A673 (cell line): Measurements from ENCODE around the gene HDGFL2. TPM values are rescaled to one million over a fixed set of nuclear protein-coding genes. Genes with fewer than 3 reads are reported as not detected.
A peak's percentile ranks its signal among the peaks of the same experiment; 100 is the strongest.

Source experiments
- BruUV-seq: library from RNA; stranded (reverse); fragments of 400-500 nt; replicated peaks from 2 replicates; lab custom pipeline; 2021; lab: Mats Ljungman, UMichigan
- CTCF ChIA-PET: fragments of 300-600 bp; sonication (Branson Sonifier 250); formaldehyde crosslinking; loops from one replicate; lab custom pipeline; 2022; ENCODE audit warnings: antibody characterized with exemption; lab: Charles Lee
- POLR2A ChIA-PET: fragments of 300-600 bp; sonication (Branson Sonifier 250); formaldehyde crosslinking; loops from one replicate; lab custom pipeline; 2022; ENCODE audit warnings: antibody characterized with exemption; ENCODE audit not compliant: low non-redundant PET; lab: Charles Lee
- DNase-seq: peaks from one replicate; pipeline ENCODE4 v3.0.0-alpha.2; 2015; ENCODE audit warnings: low spot score
- H3K27ac ChIP-seq: fragments of 200-600 bp; sonication (generic); 2 replicates; pipeline ENCODE4 v1.5.1; 2016; ENCODE audit warnings: mixed run types, low read depth, mild to moderate bottlenecking, mixed read lengths, antibody characterized with exemption, low read length; ENCODE audit not compliant: poor library complexity, severe bottlenecking
- H3K27me3 ChIP-seq: fragments of 200-600 bp; sonication (generic); replicated peaks from 2 replicates; pipeline ENCODE4 v1.6.1; 2017; ENCODE audit warnings: mixed run types, low read depth, mild to moderate bottlenecking, mixed read lengths, antibody characterized with exemption, low read length; ENCODE audit not compliant: insufficient read depth, poor library complexity
- H3K36me3 ChIP-seq: fragments of 200-600 bp; sonication (generic); 2 replicates; pipeline ENCODE4 v1.6.1; 2016; ENCODE audit warnings: mixed run types, mild to moderate bottlenecking, mixed read lengths, antibody characterized with exemption, low read length; ENCODE audit not compliant: insufficient read depth, poor library complexity, severe bottlenecking
- H3K4me1 ChIP-seq: fragments of 200-600 bp; sonication (generic); 2 replicates; pipeline ENCODE4 v1.6.1; 2017; ENCODE audit warnings: mixed run types, mild to moderate bottlenecking, mixed read lengths, antibody characterized with exemption, low read length; ENCODE audit not compliant: insufficient read depth, poor library complexity, severe bottlenecking
- H3K4me3 ChIP-seq: fragments of 200-600 bp; sonication (generic); 2 replicates; pipeline ENCODE4 v1.5.1; 2016; ENCODE audit warnings: low read depth, mixed run types, mild to moderate bottlenecking, mixed read lengths, low read length; ENCODE audit not compliant: poor library complexity, severe bottlenecking
- H3K9me3 ChIP-seq: fragments of 200-600 bp; sonication (generic); 2 replicates; pipeline ENCODE4 v1.6.1; 2016; ENCODE audit warnings: mixed run types, low read depth, mild to moderate bottlenecking, mixed read lengths, antibody characterized with exemption, low read length; ENCODE audit not compliant: poor library complexity, severe bottlenecking
- EZH2 ChIP-seq: fragments of 200-600 bp; sonication (generic); IDR thresholded peaks from 2 replicates; pipeline ENCODE4 v1.6.1; 2017; ENCODE audit warnings: borderline replicate concordance, low read depth, mild to moderate bottlenecking, mixed read lengths, antibody characterized with exemption, low read length; ENCODE audit not compliant: poor library complexity, severe bottlenecking
- intact Hi-C: fragments of 100-400 bp; cut with micrococcal nuclease; formaldehyde crosslinking; loops from one replicate; pipeline ENCODE4 v1.10.0; 2022; ENCODE audit not compliant: unreplicated experiment
- total RNA-seq: library from RNA; stranded (reverse); gene quantifications from 2 replicates; pipeline ENCODE4 v1.2.3, GENCODE V29; 2021
- TF ChIP-seq, protein P1 (sequence below): fragments of 300-800, 200-600 bp; sonication (generic); conservative IDR thresholded peaks from 2 replicates; pipeline ENCODE4 v1.5.1; 2017; ENCODE audit warnings: low read depth, mild to moderate bottlenecking, antibody characterized with exemption, low read length, moderate library complexity, mixed read lengths

HDGFL2 gene
- total RNA-seq, 1 experiment from 2014 or later, result 89.6 TPM

GRCh38 chr19:4449639-4450028 lies 22.5 kb upstream of the HDGFL2 start:
- H3K9me3 ChIP-seq, result no peaks in the 10 kb centered on the region
- H3K4me1 ChIP-seq, result no peaks in the 10 kb centered on the region
- H3K27ac ChIP-seq, result no peak overlapping the region
- TF ChIP-seq, protein P1, sequence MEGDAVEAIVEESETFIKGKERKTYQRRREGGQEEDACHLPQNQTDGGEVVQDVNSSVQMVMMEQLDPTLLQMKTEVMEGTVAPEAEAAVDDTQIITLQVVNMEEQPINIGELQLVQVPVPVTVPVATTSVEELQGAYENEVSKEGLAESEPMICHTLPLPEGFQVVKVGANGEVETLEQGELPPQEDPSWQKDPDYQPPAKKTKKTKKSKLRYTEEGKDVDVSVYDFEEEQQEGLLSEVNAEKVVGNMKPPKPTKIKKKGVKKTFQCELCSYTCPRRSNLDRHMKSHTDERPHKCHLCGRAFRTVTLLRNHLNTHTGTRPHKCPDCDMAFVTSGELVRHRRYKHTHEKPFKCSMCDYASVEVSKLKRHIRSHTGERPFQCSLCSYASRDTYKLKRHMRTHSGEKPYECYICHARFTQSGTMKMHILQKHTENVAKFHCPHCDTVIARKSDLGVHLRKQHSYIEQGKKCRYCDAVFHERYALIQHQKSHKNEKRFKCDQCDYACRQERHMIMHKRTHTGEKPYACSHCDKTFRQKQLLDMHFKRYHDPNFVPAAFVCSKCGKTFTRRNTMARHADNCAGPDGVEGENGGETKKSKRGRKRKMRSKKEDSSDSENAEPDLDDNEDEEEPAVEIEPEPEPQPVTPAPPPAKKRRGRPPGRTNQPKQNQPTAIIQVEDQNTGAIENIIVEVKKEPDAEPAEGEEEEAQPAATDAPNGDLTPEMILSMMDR, result no peak
- no peak for TF ChIP-seq EZH2
- no peaks in the 10 kb centered on the region for H3K27me3 ChIP-seq
- peaks cover 56% of the 10 kb centered on the region for H3K36me3 ChIP-seq
- ChIA-PET POLR2A (interaction anchor here (0.5 kb wide), 1 partner anchor 28 kb away, joined by 5 read pairs; no protein-coding TSS in a partner anchor), CTCF (no interaction called here)
- intact Hi-C loops, result no loop called here
- no peak overlapping the region for H3K4me3 ChIP-seq
- DNase-seq, result no peak
- BruUV-seq, result no TSS peak

- Histone ChIP-seq H3K4me1 (peaks cover 13% of the 10 kb centered on the region), H3K27me3 (no peaks in the 10 kb centered on the region), H3K9me3 (no peaks in the 10 kb centered on the region), H3K4me3 (no peak overlapping the region), H3K27ac (no peak overlapping the region), H3K36me3 (peaks cover 30% of the 10 kb centered on the region)
- ChIA-PET CTCF (no interaction called here), POLR2A (interaction anchor here (0.6 to 0.7 kb wide), 2 partner anchors 37 to 76 kb away, joined by 5 to 6 read pairs; no protein-coding TSS in a partner anchor)
- DNase-seq, result no peak
- no peak for TF ChIP-seq EZH2
- TF ChIP-seq, protein P1, result no peak
- intact Hi-C loops, result no loop called here
- BruUV-seq, result no TSS peak
These were observed 19.7 kb upstream of the HDGFL2 start for GRCh38 chr19:4452230-4452990.

DNA sequence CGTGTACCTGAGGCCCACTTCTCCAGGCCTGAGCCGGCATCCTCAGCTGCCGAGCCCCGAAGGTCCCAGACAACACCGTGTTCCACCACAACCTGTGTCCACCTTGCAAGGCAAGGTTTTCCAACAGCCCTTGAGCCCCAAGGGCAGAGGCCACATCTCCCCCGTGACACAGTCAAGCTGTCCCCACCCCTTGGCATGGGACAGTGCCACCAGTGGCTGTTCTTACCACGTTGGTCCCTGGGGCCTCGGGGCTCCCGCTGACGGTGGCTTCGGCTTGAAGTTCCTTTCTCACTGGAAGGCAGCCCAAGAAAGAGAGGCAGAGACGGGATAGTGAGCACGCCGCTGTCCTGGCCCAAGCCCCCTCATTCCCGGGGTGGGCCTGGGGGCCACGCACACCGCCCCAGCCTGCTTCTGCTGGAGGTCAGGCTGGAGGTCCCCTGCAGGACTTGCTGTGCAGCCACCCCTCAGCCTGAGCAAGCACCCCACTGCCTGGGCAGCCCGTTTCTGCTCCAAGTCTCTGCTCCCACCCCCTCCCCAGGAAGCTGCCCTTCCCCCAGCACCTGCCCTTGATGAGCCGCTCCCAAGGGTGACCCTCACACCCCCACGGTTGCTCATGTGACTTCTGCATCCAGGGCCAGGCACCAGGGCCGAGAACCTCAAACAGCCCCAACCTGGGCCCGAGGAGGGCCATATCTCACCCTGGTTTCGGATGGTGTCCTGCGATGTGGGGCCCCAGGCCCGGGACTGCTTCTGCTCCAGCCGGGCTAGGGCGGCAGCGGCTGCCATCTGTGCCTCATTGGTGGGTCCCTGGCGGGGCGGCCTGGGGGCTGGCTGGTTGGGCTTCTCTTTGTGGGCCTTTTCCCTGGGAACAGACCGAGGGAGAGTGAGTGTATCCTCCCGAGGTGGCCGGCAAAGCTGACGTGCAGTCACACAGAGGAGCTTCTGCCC lies 18.6 kb upstream of the HDGFL2 start:
- ChIA-PET CTCF (no interaction called here), POLR2A (interaction anchor here (0.6 kb wide), 1 partner anchor 74 kb away, joined by 6 read pairs; no protein-coding TSS in a partner anchor)
- Histone ChIP-seq H3K9me3 (no peaks in the 10 kb centered on the region), H3K36me3 (peaks cover 20% of the 10 kb centered on the region), H3K4me3 (no peak overlapping the region), H3K27ac (peak overlapping the region; percentile 7), H3K27me3 (no peaks in the 10 kb centered on the region), H3K4me1 (peaks cover 13% of the 10 kb centered on the region)
- intact Hi-C loops, result no loop called here
- TF ChIP-seq, protein P1, result no peak
- no peak for TF ChIP-seq EZH2
- no TSS peak for BruUV-seq
- no peak for DNase-seq
